Kidney (tissue), 14 donors: ENCODE measurements around the gene CDR2. TPM values are rescaled to one million over a fixed set of nuclear protein-coding genes. Genes with fewer than 3 reads are reported as not detected.
"Not testable (repeated sequence)": the region's sequence is repeated elsewhere in the genome, so short reads cannot be mapped to it uniquely, and the experiment has no call there.

ENCODE experiments used
- DNase-seq, 5 donors: peaks; one replicate each; pipeline ENCODE4 v3.0.0-alpha.2; 2013 to 2020
- FAIRE-seq: peaks from 2 replicates; lab custom pipeline; 2012; peaks lifted over from hg19 to GRCh38; lab: Jason Lieb, UNC
- H3K27ac ChIP-seq, 2 donors: one replicate each; pipeline ENCODE4 v1.7.0; 2013; ENCODE audit warnings: low read depth in 2 of 2, low read length in 2 of 2, inconsistent platforms in 1 of 2
- H3K27me3 ChIP-seq: one replicate; pipeline ENCODE4 v1.7.1; 2013; ENCODE audit warnings: low read length, inconsistent platforms; ENCODE audit not compliant: control insufficient read depth, insufficient read depth
- H3K36me3 ChIP-seq, 3 donors: one replicate each; pipeline versions ENCODE4 v1.7.0 to v1.7.1; 2013; ENCODE audit warnings: low read length in 3 of 3, control low read depth in 1 of 3, inconsistent platforms in 1 of 3; ENCODE audit not compliant: insufficient read depth in 3 of 3, control insufficient read depth in 2 of 3
- H3K4me1 ChIP-seq, 3 donors: one replicate each; pipeline versions ENCODE4 v1.7.0 to v1.7.1; 2013; ENCODE audit warnings: low read length in 3 of 3, inconsistent platforms in 1 of 3, low read depth in 1 of 3; ENCODE audit not compliant: control insufficient read depth in 2 of 3, insufficient read depth in 2 of 3
- H3K4me3 ChIP-seq, 3 donors: one replicate each; pipeline versions ENCODE4 v1.7.0 to v1.8.1; 2013; ENCODE audit warnings: low read length in 3 of 3, control low read depth in 1 of 3, inconsistent platforms in 1 of 3
- H3K9ac ChIP-seq, 3 donors: one replicate each; pipeline versions ENCODE4 v1.7.0 to v1.7.1; 2013; ENCODE audit warnings: low read length in 3 of 3, control low read depth in 1 of 3, inconsistent platforms in 1 of 3
- H3K9me3 ChIP-seq, 3 donors: one replicate each; pipeline versions ENCODE4 v1.7.0 to v1.7.1; 2013; ENCODE audit warnings: low read length in 3 of 3, control low read depth in 1 of 3, inconsistent platforms in 1 of 3; ENCODE audit not compliant: control insufficient read depth in 2 of 3, insufficient read depth in 1 of 3
- CTCF ChIP-seq: IDR thresholded peaks from 3 replicates; pipeline ENCODE4 v1.5.1; 2012; ENCODE audit warnings: mild to moderate bottlenecking, moderate library complexity, borderline replicate concordance; ENCODE audit not compliant: insufficient read depth; ENCODE audit errors: extremely low read depth
- intact Hi-C: fragments of 100-400 bp; cut with DNase I; formaldehyde crosslinking; loops from one replicate; pipeline ENCODE4 v1.11.1; 2022
- polyA plus RNA-seq: library from polyadenylated mRNA; stranded (reverse); fragments of 350-450 nt; fragmentation: Illumina TruSeq; extraction: RNeasy Lipid Tissue Mini Kit (QIAGEN cat#74804); gene quantifications from one replicate; pipeline ENCODE4 v1.2.3, GENCODE V29; 2014; ENCODE audit warnings: low read depth, low replicate concordance; ENCODE audit not compliant: insufficient read depth
- total RNA-seq: library from RNA; stranded (reverse); fragmentation: NEBNext Ultra II Directional; extraction: Animal tissue kit (Norgen Biotek cat#: 25700); gene quantifications from one replicate; pipeline ENCODE4 v1.2.1, GENCODE V29; 2021
- donor health status: control.
- donor health status: control.
- donor health status: control.
- donor health status: control.
- donor health status: control.
- donor health status: DM: yes; HTN: yes; CAD: no.
- donor health status: Normal renal cell carcinoma (clear cell type).

Gene CDR2
- total and polyA plus RNA-seq, 2 donors from 2014 or later: 14.4 to 29.6 TPM

GRCh38 chr16:22420606-22421135 is 46.3 kb upstream of the CDR2 start:
- FAIRE-seq: no peak
- intact Hi-C loops: no loop called here
- H3K36me3 ChIP-seq: peaks cover 3 to 8% (median 8%) of the 10 kb centered on the region in 3 donors
- no peak for DNase-seq
- H3K4me3 ChIP-seq: no peak overlapping the region
- TF ChIP-seq CTCF: no peak
- peaks cover 0 to 2% (median 0%) of the 10 kb centered on the region in 3 donors for H3K9me3 ChIP-seq
- no peak overlapping the region for H3K27ac ChIP-seq
- H3K27me3 ChIP-seq: no peaks in the 10 kb centered on the region
- no peak overlapping the region for H3K9ac ChIP-seq
- peaks cover 0 to 4% (median 0%) of the 10 kb centered on the region in 3 donors for H3K4me1 ChIP-seq

GRCh38 chr16:22419908-22420307 is 45.5 kb upstream of the CDR2 start:
- H3K27ac ChIP-seq: no peak overlapping the region
- intact Hi-C loops: no loop called here
- H3K4me1 ChIP-seq: peaks cover 0 to 4% (median 0%) of the 10 kb centered on the region in 3 donors
- FAIRE-seq (no peak), DNase-seq (no peak)
- H3K27me3 ChIP-seq: no peaks in the 10 kb centered on the region
- no peak for TF ChIP-seq CTCF
- peaks cover 3 to 8% (median 8%) of the 10 kb centered on the region in 3 donors for H3K36me3 ChIP-seq
- H3K9ac ChIP-seq: no peak overlapping the region
- peaks cover 0 to 2% (median 0%) of the 10 kb centered on the region in 3 donors for H3K9me3 ChIP-seq
- H3K4me3 ChIP-seq: no peak overlapping the region

GRCh38 chr16:22418826-22419225 is 44.4 kb upstream of the CDR2 start:
- Histone ChIP-seq H3K36me3 (peaks cover 3 to 7% (median 7%) of the 10 kb centered on the region in 3 donors), H3K9me3 (peaks cover 0 to 2% (median 0%) of the 10 kb centered on the region in 3 donors), H3K27me3 (no peaks in the 10 kb centered on the region), H3K4me1 (peaks cover 0 to 3% (median 0%) of the 10 kb centered on the region in 3 donors), H3K27ac (no peak overlapping the region), H3K9ac (no peak overlapping the region), H3K4me3 (no peak overlapping the region)
- no peak for FAIRE-seq
- no peak for TF ChIP-seq CTCF
- intact Hi-C loops: no loop called here
- DNase-seq: no peak

GRCh38 chr16:22417798-22418197 is 43.4 kb upstream of the CDR2 start:
- intact Hi-C loops, FAIRE-seq, DNase-seq, H3K4me3 ChIP-seq, H3K27me3 ChIP-seq, H3K36me3 ChIP-seq, H3K27ac ChIP-seq, H3K9me3 ChIP-seq, H3K4me1 ChIP-seq, H3K9ac ChIP-seq: not testable (repeated sequence)
